HG03460 (cell line): ENCODE data around the gene BBX.

ENCODE experiments used
- ATAC-seq: cut with Tn5 transposase; IDR thresholded peaks from one replicate; pipeline ENCODE4 v1.9.1; 2021; ENCODE audit not compliant: unreplicated experiment

Gene BBX

DNA sequence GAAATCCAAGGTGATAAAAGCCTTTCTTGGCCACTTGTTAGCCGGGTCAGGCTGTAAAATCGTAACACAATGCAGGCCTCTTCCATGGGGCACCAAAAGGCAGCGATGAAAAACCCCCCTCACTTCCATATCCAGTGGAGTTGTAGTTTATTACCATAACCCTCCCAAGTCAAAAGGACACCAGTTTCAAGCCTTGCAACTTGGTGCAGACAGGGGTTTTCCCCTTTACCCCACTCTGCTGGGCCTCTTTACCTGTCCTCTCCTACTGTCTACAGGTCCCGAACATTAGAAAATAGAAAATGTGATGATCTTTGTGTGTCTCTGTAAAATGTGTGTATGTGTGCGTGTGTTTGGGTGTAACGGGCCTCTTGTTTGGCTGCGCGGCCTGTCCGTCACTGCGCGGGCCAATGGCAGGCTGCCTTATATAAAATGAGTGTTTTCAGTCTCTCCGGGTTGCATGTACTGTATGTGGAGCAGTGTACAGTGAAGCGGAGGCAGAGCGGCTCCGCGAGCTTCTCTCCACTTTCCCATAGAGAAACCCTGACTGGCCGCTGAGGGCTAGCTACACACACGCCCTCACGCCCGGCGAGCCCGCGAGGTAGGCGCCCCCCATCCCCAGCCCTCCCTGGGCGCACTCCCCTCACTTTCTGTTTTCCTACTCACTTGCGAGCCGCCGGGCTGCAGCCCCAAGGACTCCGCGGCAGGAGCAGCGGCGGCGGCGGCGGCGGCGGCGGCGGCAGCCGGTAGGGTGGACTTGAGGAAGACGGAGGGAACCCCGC, at the start of gene BBX:
BBX (plus strand) TSS at position 453 of the 779 bp plus-strand sequence. CDS start 187,499 bp downstream, outside the sequence.
- ATAC-seq: peak; percentile 93

DNA sequence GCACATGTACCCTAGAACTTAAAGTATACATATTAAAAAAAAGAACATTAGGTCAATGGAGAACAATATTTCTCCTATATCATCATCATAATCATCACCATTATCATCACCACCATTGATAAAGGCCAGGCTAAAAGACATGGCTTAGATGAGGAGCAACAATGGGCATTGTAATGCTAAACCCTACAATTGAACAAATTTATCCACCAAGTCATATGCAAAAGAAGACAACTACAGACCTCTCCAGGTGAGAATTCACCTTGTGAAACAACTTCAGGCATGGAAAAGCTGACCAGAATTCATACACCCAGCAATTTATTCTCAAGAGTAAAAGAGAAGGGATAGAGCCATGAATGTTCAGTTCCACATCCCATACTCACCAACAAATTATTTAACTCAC, 46.3 kb upstream of the BBX start:
- ATAC-seq: no peak

DNA sequence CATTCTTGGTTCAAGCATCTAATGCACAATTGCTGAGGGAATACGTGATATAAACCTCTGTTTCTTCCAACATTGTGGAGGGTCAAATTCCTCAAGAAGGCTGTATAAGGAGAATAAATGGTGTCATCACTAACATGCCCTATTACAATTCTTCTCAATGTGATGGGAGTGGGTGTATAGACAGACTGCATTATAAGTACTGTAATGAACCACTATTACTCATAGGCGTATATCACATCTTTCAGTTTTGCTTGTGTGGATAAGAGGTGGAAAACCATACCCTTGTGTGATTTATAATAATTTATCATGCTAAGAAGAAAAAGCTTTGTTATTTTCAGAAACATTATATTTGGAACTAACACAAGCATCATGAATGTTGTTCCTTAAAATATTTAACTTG, 35.3 kb upstream of the BBX start:
- ATAC-seq: no peak

DNA sequence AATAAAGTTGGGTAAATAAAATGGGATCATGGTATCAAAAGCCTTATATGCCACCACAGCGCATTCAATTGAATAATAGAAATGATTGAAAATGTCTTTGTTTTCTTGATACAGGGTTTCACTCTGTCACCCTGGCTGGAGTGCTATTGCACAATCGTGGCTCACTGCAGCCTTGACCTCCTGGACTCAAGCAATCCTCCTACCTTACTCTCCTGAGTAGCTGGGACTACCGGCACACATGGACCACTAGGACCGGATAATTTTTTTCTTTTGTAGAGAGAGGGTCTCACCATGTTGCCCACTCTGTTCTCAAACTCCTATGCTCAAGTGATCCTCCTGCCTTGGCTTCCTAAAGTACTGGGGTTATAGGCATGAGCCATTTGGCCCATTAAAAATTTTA, 33.8 kb upstream of the BBX start:
- ATAC-seq: no peak

DNA sequence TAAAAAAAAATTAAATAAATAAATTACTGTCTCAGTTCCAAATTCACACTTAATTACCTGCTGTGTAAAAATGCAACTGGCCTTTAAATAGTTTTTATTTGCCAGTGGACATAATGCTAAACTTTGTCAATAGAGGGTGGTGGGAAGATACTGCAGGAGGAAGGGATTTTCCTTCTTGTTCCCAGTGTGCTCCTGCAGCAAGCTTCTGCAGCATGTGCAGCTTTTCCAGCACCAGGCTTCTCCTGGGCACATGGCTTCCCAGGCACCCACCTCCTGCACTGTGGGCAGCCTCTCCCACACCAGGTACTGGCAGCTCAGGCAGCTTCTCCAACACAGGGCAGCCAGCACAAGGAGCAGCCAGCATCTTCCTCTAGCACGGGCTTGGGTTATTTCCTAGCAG, 29.6 kb upstream of the BBX start:
- ATAC-seq: no peak

DNA sequence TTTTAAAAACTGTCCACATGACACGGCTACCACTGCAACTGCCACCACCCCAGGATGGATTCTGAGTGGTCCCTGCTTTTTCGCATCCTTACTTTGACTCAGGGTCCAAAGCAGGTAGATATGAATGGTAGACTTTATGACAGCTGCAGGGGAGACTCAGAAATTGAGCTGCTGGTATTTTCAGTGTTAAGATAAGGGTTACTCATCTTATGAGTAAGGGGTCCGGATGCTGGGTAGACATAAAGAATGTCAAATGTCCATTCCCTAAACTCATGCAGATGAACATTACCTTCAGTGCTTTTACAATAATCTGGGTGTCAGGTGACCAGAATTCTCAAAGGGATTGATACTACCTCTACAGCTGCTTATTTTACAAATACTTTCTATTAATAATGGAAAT, 25.9 kb upstream of the BBX start:
- no peak for ATAC-seq

DNA sequence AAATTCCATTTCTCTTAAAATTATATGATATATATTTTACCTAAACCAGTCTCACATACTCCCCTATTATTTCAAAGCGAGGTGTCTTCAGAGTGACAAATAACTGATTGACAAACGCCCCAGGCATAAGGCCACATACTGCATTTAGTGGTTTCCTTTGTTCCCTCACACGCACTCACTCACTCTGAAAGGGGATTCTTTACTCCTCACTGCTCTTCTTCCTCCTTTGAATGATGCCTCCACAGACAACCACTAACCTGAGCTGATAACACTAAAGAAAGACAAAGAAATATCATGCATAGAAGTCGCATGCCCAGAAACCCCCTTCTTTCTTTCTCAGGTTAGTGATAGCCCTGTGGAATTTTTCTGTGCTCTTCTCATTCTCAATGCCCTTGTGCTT, 24.1 kb upstream of the BBX start:
- no peak for ATAC-seq

DNA sequence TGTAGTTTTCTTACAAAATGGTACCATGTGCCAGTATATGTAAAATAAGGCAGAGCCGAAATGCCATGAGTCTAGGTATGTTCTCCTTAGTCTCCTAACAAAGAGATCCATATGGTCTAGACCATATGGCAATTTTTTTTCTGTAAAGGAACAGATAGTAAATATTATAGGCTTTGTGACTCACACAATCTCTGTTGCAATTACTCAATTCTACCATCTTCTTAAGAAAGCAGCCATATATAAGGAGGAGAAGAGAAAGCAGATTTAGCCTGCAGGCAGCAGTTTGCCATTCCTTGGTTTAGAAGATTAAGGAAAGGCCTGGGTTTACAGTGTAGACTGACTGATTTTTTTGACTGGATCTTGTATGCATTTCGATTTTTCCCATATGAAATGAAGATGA, 16.3 kb upstream of the BBX start:
- no peak for ATAC-seq

DNA sequence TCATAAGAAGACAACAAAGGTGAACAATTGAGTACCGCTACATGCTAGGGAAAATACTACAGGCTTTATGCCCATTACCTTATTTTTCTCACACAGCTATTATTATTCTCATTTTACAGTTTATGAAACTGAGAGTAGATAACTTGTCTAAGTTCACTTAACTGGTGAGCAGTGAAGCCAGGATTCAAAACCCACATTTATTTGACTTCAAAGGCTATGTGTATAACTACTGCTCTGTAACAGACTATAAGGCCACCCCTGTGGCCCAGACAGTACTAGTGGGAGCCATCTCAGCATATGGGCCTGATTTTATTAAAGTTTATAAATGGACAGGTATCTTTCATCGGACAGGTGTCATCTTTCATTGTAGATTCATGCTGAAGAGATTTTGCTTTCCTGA, 14.4 kb upstream of the BBX start:
- no peak for ATAC-seq

DNA sequence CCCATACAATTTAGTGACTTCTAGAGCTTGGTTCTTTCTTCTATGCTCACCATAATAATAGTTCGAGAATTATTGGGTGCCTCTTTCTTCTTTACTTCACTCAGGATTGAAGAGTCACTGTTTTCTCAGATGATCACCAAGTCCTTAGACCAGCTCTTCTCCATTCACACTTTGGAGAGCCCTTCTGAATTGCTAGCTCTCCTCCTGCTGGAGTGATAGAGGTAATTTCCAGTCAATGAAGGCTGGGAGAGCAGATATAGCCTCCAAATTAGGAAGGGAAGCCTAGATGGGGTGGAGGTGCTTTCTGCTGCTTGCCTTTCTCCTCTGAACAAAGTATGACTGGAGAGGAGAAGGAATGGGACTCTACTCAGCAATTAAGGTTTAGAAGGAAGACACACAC, 10.7 kb upstream of the BBX start:
- ATAC-seq: no peak

DNA sequence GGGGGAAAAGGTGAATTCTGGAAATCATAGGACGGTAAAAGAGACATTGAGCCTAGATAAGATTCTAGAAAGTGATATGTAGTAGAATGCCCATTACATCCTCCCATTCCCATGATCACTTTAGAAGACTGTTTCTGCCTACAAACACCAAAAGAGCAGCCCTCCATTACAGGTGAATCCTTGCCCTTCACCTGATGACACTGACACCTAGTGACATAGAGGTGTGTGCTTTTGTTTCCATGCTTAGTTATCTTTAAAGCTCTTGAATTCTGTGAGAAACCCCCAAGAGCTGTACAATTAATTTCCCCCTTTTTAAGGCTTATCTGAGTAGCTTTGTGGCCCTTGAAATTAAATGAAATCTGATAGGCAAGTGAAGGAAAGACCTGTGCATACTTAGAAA, 8.3 kb upstream of the BBX start:
- no peak for ATAC-seq

DNA sequence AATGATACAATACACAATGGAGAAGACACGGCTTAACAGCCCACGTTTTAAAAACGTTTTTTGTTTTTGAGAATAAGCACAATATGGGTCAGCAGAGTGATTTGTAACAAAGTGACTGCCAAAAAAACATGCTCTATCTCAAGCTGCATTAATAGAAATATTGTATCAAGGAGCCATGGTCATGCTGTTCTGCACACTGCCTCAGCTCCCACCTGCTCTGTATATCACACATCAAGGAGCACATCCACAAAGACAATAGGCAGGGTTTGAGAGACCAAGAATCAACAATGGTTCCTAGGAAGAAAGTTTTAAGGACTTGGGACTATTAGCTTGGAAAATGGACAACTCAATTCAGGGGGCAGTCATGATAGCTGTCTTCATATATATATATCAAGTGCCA, 6.3 kb upstream of the BBX start:
- ATAC-seq: no peak

DNA sequence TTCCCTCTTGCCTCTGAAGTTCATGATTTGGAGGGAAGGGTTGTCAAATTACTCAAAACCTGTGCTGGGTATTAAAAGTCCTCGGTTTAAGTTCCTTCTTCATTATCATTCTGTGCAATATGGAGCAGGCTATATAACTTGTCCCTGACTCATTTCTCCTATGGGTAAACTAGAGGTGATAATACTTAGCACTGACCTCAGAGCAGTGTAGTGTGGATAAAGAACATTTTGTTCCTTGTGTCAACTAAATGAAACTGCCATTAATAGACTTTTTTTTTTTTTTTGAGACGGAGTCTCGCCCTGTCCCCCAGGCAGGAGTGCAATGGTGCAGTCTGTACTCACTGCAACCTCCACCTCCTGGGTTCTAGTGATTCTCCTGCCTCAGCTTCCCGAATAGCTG, 2.2 kb upstream of the BBX start:
- no peak for ATAC-seq

DNA sequence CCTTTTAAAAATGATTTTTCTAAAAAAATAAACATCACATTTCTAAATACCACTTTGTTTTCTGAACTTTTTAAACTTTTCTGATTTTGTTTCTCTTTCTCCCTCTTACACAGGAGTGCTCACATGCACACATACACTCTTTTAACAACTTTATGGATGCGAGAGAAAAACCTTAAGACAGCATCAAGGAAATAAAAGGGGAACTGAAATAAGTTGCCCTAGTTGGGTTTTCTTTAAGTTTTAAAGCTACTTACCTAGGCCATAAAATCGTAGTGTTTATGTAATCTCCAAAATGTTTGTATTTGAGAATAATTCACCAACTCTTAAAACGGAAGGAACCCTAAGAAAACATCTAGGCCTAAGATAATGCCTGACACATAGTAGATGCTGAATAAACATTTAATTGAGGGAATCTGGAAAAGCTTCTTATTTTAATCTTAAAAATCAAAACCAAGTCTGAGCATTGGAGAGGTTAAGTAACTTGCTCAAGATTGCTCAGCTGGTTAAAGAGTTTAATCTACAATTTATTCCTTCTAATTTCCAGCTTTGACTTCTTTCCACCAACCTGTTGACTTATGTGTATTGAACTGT, 1.2 kb upstream of the BBX start:
- no peak for ATAC-seq

DNA sequence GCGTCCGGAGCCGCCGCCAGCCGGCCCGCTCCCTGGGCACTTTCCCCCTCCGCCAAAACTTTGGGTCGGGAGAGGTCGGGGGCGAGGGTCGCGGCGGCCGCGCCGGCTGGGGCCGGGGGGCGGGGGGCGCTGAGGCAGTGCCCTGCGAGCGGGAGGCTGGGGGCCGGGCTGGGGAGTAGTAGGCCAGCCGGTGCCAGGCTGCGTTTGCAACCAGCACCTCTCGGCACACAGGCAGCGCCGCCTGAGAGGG, 452 bp downstream of the BBX start:
- ATAC-seq: peak; percentile 21

DNA sequence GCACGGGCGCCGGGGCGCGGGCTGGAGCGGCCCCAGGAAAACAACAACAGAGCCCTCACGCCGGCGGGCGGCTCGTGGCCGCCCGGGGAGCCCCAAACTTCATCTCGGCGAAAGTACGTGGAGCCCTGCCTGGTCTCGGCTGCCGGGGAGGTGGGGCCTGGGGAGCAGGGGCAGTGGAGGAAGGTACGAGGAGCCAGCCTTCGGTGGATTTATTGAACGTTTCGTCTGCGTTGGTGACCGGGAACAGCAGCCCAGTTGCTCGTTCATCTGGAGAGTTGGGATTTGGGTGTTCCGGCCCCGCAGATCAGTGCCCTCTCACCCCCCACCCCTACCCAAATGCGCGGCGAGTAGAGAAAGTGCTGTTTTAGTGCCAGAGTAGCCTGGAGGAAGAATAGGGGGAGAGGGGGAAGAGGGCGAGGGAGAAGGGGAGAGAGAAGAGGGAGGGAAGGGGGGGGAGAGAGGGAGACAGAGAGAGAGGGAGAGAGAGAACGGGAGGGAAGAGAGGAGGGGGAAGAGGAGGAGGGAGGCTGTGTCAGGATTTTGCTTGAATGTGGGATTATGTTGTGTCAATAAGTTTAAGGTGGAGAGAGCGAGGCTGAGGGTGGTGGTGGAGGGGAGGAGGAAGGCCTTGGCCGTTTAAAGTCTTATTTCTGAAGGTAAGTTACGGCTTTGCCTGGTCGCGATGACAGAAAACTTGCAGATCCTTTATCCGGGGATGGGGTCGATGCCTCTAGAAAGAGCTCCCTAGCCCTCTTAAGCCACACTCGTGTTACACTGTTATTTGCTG, 970 bp downstream of the BBX start:
- peak; percentile 16 for ATAC-seq

DNA sequence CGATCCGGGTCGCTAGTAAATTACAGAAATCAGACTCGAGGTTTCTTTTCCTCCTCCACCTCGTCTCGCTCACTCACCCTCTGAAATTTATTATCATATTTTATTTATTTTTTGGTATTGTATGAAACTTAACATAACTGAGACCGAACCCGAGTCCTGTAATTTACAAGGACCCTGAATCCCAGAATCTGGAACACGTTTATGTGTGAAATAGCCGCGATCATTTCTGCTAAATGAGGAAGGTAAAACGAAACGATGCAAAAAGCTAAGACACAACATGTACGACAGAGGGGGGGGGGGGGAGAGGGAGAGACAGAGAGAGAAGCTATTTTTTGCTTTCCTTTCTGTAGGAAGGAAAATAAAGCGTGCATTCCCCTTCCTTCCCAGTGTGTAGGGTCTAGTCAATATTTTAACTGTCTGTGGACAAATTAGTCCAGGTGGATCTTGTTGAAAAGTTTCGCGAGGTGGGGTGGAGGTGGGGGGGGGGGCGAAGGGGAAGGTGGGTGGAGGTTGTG, 1.6 kb downstream of the BBX start:
- ATAC-seq: no peak

DNA sequence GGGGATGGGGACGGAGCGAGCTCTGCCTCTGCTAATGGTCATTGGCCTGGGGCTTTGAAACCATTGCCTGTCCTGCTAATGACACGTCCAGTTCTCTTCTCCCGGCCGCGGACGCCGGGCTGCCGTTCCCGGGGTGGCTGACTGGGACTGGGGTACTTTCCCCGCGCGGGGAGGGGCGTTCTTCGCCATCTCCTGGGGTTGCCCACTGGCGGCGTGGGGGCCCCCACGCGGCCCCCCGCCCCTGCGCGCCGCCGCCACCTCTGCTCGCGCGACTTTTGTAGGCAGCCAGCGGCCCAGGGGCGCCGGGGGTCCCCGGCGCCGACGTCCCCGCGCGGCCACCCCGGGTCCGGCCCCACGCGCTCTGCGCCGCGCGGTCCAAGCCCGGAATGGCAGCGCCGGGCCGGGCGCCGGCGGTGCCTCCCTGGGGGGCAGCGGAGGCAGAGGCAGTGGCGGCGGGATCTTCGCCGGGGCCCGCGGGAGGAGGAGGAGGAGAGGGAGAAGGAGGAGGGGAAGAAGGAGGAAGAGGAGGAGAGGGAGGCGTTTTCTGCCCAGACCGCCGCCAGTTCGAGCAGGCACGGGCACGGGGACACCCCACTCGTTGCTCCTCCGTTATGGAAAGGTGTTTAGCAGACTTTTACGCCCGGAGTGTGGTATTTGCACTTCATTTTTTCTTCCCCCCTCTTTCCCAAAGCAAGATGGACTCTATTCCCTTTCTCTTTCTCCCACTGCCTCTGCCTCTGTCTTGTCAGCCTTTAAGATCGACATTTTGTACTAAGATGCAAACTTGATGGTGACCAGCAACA, 2.3 kb downstream of the BBX start:
- no peak for ATAC-seq

DNA sequence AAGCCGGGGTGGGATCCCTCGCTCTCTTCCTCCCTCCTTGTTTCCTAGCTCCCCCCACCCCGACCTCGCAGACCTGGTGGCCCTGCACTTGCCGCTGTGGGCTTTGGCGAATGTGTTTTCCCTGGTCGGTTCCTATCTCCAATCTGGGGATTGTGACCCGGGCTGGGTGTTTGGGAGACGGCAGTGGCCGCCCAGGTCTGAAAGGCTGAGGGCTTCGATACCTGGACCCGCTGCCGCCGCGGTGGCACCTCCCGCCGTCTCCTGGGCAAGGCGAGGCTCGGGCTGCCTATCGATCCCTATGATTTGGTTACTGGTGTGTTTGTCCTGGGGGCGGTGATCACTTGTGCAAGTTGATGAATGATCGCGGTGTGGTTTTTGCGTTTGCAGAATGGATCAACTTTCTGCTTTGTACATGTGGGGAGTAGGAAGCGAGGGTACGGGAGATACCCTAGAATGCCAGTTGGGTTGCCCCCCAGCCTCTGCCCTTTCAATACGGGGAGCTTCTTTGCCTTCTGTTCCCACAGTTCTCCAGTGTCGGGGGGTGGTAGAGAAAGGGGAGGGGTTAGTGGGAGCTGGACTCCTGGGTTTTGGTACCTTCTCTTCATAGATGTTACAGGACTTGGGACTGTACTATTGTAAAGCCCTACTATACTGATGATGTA, 3.0 kb downstream of the BBX start:
- ATAC-seq: no peak

DNA sequence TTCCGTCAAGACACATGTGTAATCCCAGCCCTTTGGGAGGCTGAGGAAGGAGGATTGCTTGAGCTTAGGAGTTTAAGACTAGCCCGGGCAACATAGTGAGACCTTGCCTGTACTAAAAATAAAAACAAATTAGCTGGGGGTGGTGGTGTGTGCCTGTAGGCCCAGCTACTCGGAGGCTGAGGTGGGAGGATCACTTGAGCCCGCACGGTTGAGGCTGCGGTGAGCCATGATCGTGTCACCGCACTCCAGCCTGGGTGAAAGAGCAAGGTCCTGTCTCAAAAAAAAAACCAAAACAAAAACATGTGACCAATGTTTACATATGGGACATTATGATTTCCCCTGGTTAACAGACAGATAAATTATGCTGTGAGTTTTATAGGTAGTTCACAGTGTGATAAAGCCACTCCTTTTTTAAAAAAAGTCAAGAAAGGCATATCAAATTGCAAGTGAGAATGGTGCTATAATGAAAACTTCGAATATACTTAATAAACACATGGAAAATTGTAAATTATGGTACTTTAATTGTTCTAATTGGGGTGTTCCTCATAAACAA, 9.2 kb downstream of the BBX start:
- ATAC-seq: no peak

DNA sequence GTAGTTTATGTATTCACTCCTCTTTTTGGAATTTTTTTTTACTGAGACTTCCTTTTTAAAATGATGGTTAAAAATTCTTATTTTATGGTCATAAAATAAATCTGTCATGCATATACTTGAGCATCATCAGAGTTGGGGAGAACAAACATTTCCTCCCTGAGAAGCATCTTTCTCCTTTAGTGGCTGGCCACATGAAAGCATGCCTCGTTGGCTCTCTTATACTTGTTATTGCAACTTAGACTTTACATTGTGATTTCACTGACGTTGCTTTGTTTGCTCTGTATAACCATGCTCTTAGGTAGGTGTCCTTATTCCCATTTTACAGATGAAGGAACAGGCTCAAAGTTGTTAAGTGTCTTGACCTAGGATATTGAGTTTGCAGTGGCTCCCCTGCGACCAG, 18.1 kb downstream of the BBX start:
- no peak for ATAC-seq
